GM20000 (cell line): ENCODE measurements around the gene MYADML2.
"Not testable (repeated sequence)": the region's sequence is repeated elsewhere in the genome, so short reads cannot be mapped to it uniquely, and the experiment has no call there.

Experiments
- DNase-seq: peaks from one replicate; pipeline ENCODE4 v3.0.0; 2012; ENCODE audit warnings: low spot score
- TF ChIP-seq, protein P1 (sequence below): IDR thresholded peaks from 2 replicates; pipeline ENCODE4 v1.5.1; 2012; ENCODE audit warnings: mild to moderate bottlenecking, control low read depth; ENCODE audit errors: extremely low read depth, missing control alignments

The MYADML2 gene

DNA sequence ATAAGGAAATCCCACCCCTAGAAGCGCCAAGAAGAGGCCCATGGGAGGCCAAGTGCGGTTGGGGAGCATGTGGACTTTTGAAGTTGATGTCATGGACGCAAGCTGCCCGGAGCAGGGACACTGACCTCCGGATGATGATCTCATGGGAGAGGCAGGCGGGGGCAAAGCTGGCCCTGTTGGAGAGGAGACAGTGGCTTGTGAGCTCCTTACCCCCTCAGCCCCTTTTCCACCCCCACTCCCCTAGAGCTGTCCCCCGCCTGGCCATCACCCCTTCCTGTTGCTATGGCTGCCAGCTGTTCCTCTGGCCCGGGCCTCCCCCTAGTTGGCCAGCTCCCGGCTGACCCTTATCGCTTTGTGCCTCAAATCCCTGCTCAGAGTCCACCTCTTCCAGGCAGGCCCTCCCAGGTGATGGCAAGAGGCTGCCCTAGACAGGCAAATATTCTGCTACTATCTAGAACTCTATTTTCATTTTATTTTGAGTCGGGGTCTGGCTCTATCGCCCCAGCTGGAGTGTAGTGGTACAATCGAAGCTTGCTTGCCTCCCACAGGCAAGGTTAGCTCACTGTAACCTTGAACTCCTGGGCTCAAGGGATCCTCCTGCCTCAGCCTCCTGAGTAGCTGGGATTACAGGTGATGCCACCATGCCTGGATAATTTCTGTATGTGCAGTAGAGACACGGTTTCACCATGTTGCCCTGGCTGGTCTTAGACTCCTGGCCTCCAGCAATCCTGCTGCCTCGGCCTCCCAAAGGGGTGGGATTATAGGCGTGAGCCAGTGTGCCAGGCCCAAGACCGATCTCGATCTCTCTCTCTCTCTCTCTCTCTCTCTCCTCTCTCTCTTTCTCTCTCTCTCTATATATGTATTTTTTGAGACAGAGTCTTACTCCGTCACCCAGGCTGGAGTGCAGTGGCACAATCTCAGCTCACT, 7.4 kb upstream of the MYADML2 start:
- DNase-seq = no peak
- TF ChIP-seq, protein P1, sequence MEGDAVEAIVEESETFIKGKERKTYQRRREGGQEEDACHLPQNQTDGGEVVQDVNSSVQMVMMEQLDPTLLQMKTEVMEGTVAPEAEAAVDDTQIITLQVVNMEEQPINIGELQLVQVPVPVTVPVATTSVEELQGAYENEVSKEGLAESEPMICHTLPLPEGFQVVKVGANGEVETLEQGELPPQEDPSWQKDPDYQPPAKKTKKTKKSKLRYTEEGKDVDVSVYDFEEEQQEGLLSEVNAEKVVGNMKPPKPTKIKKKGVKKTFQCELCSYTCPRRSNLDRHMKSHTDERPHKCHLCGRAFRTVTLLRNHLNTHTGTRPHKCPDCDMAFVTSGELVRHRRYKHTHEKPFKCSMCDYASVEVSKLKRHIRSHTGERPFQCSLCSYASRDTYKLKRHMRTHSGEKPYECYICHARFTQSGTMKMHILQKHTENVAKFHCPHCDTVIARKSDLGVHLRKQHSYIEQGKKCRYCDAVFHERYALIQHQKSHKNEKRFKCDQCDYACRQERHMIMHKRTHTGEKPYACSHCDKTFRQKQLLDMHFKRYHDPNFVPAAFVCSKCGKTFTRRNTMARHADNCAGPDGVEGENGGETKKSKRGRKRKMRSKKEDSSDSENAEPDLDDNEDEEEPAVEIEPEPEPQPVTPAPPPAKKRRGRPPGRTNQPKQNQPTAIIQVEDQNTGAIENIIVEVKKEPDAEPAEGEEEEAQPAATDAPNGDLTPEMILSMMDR = no peak

DNA sequence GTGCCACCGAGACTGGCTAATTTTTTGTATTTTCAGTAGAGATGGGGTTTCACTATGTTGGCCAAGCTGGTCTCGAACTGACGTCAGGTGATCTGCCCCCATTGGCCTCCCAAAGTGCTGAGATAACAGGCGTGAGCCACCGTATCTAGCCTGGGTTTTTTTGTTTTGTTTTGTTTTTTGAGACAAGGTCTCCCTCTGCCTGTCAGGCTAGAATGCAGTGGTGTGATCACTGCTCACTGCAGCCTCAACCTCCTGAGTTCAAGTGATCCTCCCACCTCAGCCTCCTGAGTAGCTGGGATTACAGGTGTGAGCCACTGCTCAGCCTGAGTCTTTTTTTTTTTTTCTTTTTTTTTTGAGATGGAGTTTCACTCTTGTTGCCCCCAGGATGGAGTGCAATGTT, 6.4 kb upstream of the MYADML2 start:
- not testable (repeated sequence) for DNase-seq

DNA sequence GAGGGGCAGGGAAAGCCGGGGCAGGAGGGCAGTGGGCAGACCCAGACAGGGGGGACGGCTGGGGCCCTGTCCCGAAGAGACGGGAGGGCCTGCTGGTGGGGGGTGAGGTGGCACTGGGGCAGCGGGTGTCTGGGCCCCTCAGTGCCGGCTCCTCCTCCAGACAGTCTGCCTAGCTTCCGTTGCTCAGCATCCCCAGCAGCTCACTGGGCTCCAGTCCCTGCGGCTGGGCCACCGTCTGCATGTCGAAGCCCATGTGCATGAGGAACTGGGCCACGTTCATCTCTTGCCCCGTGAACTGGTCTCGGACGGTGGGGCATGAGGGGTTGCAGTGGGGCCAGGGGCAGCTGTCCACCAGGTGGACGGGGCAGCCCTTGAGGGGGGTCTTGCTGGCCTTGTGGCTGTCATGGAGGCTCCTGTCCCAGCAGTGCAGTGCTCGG, 5.8 kb upstream of the MYADML2 start:
- TF ChIP-seq, protein P1 = no peak
- no peak for DNase-seq

DNA sequence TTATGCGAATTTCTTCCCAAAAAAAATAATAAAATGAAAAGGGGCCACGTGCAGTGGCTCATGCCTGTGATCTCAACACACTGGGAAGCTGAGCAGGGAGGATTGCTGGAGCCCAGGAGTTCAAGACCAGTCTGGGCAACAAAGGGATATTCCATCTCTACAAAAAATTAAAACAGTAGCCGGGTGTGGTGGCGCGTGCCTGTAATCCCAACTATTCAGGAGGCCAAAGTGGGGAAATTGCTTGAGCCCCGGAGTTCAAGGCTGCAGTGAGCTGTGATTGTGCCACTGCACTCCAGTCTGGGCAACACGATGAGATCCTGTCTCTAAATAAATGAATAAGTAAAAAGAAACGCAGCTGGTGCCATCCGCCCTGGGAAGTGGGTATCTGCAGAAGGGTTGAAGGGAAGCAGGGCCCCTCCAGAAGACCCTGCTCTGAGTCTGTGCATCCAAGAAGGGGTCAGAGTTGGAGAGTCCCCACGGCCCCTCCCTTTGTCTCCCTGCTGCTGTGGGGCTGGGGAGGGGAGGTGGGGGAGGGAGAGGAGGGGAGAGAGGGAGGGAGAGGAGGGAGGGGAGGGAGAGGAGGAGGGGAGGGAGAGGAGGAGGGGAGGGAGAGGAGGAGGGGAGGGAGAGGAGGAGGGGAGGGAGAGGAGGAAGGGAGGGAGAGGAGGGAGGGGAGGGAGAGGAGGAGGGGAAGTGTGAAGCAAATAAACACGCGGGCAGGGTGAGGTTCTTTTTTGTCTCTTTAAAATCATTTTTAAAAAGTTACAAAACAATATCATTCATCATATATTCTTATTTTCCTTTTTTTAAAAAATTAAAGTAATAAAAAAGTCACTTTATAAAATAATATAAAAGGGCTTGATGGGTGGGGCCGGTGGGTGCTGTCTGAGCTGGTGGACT, 5.0 kb upstream of the MYADML2 start:
- TF ChIP-seq, protein P1 = no peak

DNA sequence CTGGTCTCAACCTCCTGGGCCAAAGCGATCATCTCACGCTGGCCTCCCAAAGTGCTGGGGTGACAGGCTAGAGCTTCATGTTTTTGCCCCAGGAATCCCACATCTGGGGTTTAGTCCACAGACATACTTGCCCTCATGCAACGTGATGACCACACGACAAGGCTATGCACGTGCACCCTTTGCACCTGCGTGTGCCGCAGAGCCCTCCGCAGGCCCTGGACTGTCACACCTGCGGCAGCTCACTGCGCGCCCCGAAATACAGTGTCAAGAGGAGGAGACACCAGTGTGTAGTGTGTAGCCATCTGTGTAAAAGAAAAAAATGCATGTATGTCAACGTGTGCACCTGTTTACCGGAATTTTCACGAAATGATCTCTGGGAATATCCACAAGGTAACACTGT, 3.5 kb upstream of the MYADML2 start:
- TF ChIP-seq, protein P1 = no peak
- no peak for DNase-seq

More for the DNA sequence above, 5.0 kb upstream of the MYADML2 start:
- no peak for DNase-seq

DNA sequence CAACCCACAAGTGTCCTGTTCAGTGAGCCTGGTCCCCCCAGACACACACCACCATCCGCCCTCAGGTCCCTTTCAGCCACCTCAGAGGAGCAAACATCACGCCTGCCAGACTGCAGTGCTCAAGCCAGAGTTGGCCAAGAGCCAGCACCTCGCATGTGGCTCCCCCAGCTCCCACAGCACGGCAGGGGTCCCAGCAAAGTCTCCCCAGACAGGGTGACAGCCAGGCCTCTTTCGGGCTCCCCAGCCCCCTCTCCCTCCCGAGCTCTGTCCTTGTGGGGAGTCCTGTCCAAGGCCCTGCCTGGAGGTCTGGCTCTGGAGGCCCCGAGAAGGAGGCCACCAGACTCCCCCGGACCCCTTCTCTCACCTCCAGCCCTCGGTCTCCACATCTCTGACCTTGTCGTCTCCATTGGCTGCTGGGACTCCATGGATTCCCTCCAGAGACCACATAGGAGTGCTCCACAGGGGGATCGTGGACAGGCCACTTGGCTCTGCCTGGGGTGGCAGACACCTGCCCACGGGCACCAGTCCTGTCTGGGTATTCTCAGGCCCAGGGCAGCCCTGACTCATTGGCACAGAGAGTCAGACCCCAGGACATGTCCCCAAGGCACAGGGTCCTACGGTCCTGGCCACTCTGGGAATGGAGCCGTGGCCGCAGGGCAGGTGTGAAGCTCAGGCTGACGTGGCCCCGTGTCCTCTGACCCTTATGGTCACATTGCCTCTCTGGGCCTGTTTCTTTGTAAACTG, 1.8 kb upstream of the MYADML2 start:
- TF ChIP-seq, protein P1 = no peak
- no peak for DNase-seq

DNA sequence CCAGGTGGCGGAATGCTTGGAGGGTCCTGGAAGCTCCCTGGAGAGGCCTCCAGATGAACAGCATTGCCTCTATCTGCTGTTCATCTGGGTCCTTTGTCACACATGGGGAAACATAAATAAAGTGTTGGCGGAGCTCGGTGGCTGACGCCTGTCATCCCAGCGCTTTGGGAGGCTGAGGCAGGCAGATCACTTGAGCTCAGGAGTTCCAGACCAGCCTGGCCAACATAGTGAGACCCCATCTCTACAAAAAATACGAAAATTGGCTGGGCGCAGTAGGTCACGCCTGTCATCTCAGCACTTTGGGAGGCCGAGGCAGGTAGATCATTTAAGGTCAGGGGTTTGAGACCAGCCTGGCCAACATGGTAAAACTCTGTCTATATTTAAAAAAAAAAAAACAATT, 2.2 kb downstream of the MYADML2 start:
- no peak for DNase-seq
- TF ChIP-seq, protein P1 = no peak
